Kidney tubule cell (primary cell): ENCODE data around the gene PEPD.
A peak's percentile ranks its signal among the peaks of the same experiment; 100 is the strongest.
"Not testable (repeated sequence)": the region's sequence is repeated elsewhere in the genome, so short reads cannot be mapped to it uniquely, and the experiment has no call there.

ENCODE experiments used
- DNase-seq: peaks from one replicate; pipeline ENCODE4 v3.0.0-alpha.2; 2018; ENCODE audit warnings: low spot score

PEPD gene

GRCh38 chr19:33521480-33522370 lies at the start of gene PEPD:
TSS of gene PEPD (minus strand) at chr19:33521791. CDS start at chr19:33521760, 31 bp downstream.
- DNase-seq, result peak; percentile 87

DNA sequence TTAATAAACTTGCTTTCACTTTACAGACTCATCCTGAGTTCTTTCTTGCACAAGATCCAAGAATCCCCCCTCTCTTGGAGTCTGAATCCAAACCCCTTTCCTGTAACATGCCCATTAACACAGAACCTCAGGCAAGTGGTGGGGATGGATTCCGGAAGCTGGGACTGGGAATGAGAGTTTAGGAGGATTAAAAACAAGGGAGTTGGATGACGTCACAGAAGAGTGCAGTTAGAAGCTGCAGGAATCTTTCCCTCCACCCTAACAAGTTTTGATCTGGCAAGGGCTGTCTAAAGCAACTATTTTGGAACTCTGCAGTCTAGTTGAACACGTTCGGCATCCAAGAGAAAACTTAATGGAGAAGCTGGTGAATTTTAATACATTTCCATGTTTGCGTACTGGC lies 48.2 kb upstream of the PEPD start:
- DNase-seq, result no peak

DNA sequence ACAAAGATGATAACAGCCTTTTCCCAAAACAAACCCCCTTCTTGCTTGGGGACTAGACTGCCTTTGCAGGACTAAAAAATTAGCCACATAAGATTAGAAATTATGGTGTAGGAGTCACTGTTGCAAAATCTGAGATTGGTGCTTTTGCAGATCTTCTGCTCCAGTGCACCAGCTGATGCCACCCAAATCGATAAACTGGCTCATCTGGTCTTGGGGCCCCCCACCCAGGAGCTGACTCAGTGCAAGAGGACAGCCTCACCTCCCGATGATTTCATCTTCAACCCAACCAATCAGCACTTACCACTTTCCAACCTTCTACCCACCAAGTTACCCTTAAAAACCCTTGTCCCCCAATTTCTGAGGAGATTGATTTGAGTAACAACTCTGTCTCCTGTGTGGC lies 47.1 kb upstream of the PEPD start:
- DNase-seq, result no peak

DNA sequence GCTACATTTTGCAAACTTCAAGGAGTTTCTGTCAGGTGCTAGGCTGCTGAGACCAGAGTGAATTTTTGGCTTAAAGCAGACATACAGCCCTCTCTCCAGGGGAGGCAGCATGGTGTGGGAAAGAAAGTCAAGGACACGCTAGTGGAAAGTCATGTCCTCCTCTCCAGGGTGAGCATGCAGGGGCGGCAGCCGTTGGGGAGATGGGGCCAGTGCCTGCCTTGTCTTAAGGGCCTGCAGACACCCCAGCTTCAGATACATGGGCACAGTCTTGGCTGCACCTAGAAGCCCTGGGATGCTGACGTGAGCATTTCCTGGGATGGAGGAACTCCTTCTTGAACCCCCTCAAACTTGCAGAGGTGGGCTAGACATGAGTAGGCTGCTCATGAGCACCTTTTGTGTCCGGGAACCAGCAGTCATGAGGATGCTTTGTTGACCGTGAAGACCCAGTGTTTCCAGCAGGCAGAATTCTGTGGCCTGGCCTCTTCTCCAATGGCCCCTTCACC lies 43.3 kb upstream of the PEPD start:
- no peak for DNase-seq

DNA sequence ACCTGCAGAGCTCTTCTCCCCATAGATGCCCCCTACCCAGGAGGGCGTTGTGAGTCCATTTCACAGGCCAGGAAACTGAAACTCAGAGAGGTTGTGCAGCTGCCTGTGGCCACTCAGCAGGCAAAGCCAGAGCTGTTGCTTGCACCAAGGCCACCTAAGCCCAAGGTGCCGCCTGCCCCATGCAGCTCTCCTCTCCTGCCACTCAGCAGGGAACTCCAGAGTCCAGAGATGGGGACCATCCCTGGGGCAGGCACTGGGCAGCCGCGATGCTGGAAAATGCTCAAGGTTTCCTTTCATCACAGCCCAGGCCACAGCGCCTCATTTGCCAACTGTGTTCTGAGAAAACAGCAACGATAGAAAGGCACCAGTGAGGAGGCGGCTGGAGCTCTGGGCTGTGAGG lies 41.0 kb upstream of the PEPD start:
- no peak for DNase-seq

- DNase-seq, result not testable (repeated sequence)
Observed at GRCh38 chr19:33561666-33562065, 40.1 kb upstream of the PEPD start.

GRCh38 chr19:33561261-33561660 lies 39.7 kb upstream of the PEPD start:
- no peak for DNase-seq

DNA sequence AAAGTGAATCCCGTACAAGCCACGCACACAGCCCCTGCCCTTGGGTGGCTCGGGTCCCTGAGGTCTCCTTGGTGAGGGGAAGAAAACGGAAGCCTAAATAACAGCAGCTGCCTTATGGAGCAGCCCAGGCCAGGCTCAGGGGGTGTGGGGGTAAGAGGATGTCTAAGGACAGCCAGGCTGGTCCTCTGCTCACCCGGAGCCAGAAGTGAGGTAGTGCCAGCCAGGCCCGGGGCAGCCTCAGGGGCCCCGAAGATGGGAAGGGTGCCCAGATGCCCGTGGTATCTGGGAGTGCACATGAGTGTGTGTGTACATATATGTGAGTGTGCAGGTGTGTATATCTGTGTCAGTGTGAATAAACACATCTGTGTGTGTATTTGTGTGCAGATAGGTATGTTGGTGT lies 38.4 kb upstream of the PEPD start:
- no peak for DNase-seq

- no peak for DNase-seq
Observed at GRCh38 chr19:33558856-33559255, 37.3 kb upstream of the PEPD start.

DNA sequence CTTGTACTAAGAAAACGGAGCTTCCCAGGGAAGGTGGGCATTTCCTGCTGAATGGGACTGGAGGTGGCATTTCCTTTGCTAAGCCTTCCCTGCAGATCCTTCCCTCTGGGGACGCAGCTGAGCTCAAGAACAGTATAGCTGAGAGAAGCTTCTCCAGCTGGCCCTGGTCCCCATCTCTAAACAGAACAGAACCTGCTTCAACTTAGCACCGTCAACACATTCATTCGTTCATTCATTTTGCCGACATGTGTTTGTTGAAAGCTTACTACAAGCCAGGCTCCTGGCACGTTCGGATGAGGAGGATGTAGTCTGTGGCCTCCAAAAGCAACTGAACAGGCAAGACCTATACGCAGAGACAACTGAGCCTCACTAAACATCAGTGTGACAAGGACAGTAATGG lies 36.6 kb upstream of the PEPD start:
- DNase-seq, result no peak

- DNase-seq, result no peak
Observed at GRCh38 chr19:33557720-33558119, 36.1 kb upstream of the PEPD start.

DNA sequence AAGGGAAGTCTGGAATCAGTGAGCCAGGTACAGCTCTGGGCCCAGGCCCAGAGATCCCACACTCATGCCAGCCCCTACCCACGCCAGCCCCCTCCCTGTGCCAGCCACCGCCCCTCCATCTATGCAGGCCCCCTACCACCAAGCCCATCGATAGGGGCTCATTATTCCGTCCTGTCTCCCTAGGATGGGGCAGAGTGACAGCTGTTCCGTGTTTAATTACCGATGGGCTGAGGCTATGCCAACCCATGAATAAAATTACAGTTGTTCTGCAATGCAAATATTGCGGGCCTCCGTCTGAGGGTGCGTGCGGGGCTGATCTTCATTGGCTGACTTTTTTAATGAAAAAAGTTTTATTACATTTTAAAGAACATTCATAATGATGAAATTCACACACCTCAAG lies 35.6 kb upstream of the PEPD start:
- no peak for DNase-seq

- DNase-seq, result no peak
Observed at GRCh38 chr19:33556261-33556660, 34.7 kb upstream of the PEPD start.

- DNase-seq, result not testable (repeated sequence)
Observed at GRCh38 chr19:33555726-33556125, 34.1 kb upstream of the PEPD start.

DNA sequence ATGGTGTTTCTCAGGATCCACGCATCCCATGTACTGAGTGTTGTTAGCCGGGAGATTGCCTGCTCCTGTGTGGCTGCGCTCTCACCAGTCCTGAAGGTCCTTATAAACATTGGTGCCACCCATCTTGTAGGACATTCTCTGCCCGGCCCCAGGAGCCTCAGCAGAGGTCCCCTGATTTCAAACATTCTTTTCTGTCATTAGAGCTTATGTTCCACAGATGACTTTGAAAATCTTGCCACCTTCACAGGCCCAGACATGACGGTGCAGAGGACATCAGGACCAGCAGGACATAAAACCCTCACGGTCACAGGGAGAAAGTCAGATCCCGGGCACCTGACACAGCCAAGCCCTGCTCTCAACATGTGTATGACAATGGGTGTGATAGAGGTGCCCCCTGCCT lies 33.2 kb upstream of the PEPD start:
- DNase-seq, result no peak

GRCh38 chr19:33554391-33554790 lies 32.8 kb upstream of the PEPD start:
- no peak for DNase-seq

DNA sequence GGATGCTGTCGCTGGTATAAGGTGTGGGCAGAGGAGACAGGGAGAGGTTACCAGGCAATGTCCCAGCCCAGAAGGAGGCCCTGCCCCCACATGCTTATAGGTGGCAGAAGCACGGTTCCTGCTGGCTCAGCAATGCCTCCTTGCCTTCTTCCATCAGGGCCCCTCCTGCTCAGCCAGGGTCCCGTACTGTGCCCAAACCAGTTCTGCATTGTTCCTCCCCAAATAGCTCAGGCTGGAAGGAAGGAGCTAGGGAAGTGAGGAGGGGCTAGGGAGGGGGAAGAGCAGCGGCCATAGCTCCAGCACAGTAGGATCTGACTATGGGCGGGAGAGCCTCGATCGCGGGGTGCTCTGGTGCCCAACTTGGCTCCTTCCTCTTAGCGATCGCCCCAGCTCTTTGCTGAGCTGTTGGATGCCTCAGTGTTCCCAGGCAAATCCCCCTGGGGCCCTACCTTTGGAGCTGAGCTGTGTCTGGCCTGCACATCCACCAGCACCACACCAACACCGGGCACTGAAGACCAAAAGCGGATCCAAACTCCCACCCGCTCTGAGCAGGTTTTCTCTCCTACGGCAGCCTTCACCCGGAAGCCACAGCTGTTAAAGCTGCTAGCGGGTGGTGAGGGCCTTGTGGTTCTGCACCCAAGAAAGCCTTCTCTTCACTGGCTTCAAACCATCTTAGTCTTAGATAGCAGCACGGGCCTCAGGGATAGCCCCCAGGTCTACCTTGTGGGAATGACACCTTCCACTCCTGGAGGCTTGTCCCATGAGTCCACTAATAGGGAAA lies 32.1 kb upstream of the PEPD start:
- no peak for DNase-seq

GRCh38 chr19:33552928-33553279 lies 31.3 kb upstream of the PEPD start:
- no peak for DNase-seq

DNA sequence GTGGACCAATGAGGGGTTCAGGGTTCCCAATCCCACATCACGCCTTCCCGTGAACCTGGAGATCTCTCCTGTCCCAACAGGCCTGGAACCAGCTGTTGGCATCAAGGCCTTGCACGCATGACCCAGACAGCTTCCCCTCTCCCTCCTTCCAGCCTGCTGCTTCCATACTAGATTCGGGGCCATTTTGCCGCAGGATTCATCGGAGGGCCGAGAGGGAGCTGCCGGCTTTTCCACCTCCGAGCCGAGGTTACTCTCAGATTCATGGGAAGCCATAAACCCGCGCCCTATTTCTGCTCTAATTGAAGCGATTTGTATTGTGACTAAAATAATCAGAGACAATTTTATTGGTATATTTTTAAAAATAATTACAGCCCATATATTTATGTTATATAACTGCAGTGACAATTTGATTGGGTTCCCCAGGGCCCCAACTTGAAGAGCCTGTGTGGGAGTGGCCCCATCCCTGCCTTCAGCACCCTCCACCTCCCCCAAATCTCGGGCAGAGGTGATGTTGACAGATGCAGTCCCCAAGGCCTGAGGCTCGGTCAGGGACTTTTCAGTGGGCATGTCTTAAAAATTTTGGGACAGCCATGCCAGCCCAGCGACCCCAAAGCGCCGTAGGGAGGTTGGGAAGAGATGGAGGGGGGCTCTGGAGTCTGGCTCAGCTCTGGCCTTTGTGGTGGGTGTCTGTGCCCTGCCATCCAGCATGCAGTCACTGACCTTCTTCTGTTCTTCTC lies 30.8 kb upstream of the PEPD start:
- no peak for DNase-seq

GRCh38 chr19:33551676-33552075 lies 30.1 kb upstream of the PEPD start:
- DNase-seq, result no peak

- DNase-seq, result no peak
Observed at GRCh38 chr19:33550768-33551167, 29.2 kb upstream of the PEPD start.

- DNase-seq, result no peak
Observed at GRCh38 chr19:33547676-33548075, 26.1 kb upstream of the PEPD start.

GRCh38 chr19:33546656-33547055 lies 25.1 kb upstream of the PEPD start:
- no peak for DNase-seq
